GM19238 (cell line): ENCODE results near the gene DLD.
"Not testable (repeated sequence)": the region's sequence is repeated elsewhere in the genome, so short reads cannot be mapped to it uniquely, and the experiment has no call there.

Experiments used
- DNase-seq: peaks from one replicate; pipeline ENCODE4 v3.0.0; 2011; ENCODE audit warnings: low spot score; ENCODE audit not compliant: insufficient read length

The DLD gene

GRCh38 chr7:107944411-107945169, 53.6 kb downstream of the DLD start:
- no peak for DNase-seq

DNA sequence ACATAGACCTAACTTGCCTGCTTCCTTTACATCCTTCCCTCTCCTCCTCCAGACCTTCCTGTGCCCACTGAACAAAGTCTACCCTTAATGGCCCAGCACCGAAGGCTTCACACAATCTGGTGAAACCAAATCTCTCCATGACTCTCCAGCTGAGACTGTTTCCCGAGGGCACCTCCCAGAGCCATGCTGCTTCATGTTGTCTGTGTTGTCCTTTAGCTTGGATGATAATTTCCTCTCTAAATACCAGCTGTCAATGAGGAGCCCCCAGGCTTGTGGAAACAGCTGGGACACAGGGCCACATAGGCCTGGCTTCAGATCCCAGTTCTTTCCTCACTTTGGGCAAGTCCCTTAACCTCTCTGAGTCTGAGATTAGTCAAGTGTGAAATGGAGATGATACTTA, 54.3 kb downstream of the DLD start:
- DNase-seq: no peak

DNA sequence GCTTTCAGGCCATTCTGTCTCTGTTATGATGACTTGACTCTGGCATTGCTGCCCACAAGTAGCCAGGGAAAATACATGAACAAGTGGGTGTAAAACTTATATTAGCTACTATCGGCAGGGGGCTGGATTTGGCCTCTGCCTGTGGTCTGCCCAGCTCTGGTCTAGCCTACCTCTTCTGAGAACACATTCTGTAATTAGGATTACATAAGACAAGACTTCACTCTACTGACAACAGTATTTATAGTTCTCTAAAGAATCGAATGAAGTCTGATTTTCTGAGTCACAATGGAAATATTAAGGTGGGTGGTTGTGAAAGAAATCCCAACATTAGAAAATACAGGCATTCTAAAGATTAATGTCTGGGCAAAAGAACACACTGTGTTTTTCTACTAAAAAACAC, 55.5 kb downstream of the DLD start:
- DNase-seq: no peak

- DNase-seq: no peak
Observed at GRCh38 chr7:107946881-107947280, 55.9 kb downstream of the DLD start.

GRCh38 chr7:107948645-107949442, 57.9 kb downstream of the DLD start:
- no peak for DNase-seq

DNA sequence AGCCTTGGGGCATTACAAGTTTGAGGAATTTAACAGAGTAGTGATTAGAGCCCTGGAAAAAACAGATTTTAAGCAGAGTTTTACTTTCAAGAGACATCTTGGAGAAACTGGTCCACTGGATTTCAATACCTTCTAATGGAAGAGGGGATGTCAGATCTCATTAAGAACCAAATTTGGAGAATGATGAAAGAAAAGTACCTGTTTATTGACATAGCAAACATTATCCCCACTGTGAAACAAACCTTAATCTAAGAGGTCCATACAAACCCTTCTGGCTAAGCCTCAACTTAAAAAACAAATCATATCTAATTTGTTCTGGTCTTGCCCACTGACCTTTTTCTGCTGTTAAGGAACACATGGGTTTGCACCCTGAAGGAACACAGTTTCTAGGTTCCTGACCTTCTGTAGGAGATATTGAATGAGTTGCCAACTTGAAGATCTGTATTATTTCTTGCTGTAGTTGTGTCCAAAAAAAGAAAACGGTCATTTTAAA, 58.5 kb downstream of the DLD start:
- no peak for DNase-seq

DNA sequence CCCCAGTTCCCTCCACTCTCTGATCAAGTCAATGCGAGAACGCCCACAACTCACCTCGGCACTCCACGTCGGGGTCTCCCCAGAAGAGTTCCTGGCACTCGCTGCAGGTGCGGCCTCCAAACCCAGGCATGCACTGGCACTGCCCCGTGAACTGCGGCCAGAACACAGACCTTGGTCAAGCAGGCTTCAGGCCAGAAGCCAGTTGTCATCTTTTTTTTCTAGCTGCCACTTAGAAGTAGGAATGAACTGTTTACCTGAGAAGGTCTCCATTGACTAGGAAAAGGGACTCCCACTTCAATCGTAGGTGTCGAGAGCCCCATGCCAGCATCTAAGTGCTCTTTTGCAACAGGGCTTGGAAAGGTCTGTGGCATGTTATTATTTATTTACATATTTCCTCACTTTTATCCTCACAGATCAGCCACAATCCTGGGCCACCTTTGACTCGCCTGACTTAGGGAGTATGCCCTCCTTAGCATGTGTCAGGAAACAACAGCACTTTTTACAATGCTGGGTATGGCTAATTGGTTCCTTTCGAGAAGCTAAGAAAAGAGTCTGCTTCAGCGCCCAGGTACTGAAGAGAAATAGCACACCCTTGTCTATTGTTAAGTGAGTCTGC, 60.3 kb downstream of the DLD start:
- no peak for DNase-seq

GRCh38 chr7:107951896-107952295, 60.9 kb downstream of the DLD start:
- DNase-seq: no peak

DNA sequence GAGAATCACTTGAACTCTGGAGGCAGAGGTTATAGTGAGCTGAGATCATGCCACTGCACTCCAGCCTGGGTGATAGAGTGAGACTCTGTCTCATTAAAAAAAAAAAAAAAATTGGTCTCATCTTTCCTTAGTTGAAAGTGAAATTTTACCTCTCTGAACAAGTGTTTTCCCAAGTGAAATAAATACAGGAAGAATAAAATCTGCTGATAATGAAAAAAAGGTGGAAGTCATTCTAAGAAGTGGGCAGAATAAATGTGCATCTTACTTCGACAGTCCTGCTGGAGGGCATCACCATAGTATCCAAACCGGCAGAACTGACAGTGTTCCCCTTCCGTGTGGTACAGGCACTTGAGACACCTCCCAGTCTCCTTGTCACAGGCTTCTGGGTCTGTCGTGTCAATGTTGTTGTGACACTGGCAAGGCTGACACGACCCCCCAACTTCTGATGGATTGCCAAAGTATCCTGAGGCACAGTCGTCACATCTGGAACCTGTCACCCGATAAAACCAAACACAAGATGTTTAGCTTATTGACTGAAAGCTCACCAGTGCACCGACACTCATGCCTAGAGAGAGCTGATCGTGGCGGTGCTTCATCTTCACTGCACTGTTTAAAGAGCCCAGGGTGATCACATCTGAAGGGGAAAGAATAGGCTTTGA, 62.4 kb downstream of the DLD start:
- no peak for DNase-seq

- DNase-seq: no peak
Observed at GRCh38 chr7:107953924-107954303, 62.9 kb downstream of the DLD start.

- no peak for DNase-seq
Observed at GRCh38 chr7:107955394-107955793, 64.4 kb downstream of the DLD start.

DNA sequence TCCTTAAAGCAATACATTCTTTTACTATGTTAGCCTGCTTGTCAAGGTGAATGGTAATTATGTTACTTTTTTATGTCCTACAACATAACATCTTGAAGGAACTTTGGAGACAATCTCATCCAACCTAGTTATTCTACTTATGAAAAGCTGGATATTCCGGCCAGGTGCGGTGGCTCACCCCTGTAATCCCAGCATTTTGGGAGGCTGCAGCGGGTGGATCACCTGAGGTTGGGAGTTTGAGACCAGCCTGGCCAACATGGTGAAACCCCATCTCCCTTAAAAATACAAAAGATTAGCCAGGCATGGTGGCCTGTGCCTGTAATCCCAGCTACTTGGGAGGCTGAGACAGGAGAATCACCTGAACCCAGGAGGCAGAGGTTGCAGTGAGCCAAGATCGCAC, 66.0 kb downstream of the DLD start:
- not testable (repeated sequence) for DNase-seq

- DNase-seq: no peak
Observed at GRCh38 chr7:107957436-107957835, 66.5 kb downstream of the DLD start.

DNA sequence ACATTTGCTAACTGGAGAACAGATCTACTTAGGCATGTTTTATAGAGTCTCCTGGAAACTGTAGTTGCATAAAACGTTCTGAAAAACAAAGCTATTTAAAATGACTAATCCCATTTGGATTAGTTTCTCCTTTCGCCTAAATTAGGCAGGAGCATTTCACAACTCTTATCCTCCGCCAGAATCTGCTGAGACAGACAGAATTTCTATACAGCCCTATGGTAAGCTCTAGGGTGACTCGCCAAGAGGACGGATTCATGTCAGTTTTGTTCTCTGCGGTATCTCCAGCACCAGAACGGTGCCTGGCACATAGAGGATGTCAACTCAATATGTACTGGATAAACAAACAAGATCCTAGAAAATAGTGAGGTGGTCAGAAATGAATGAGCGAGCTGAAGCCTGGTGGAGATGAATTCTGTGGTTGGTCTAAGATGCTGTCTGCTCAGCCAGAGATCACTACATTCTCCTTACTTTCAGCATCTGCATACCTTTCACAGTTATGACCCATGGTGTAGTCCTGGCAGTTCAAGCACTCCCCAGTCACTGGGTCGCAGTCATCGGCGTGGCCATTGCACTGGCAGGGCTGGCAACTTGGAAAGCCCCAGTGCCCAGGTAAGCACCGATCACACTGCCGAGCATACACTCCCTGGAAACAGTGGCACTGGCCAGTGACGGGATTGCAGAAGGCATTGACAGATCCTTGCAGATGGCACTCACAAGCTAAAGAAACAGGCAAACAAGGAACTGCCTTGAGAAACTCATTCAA, 68.0 kb downstream of the DLD start:
- no peak for DNase-seq

- no peak for DNase-seq
Observed at GRCh38 chr7:107959527-107959898, 68.5 kb downstream of the DLD start.

GRCh38 chr7:107960272-107960671, 69.3 kb downstream of the DLD start:
- DNase-seq: no peak

- DNase-seq: no peak
Observed at GRCh38 chr7:107961405-107961804, 70.4 kb downstream of the DLD start.

DNA sequence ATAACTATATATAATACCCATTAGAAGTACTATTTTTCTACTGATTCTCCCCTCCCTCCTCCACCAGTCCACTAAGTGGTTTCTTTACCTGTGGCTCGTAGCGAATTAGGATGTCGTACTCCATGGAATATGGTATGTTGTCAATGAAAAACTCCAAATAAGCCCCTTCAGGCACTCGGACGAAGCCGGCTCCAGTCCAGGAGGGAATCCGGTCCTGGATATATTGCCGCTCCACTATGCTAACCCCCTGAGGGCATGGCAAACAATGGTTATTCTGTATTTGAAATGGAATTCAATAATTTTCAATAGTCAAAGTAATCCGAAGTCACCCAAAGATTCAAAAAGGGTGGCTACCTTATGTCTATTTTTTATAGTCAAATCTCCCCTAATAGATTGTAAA, 71.8 kb downstream of the DLD start:
- DNase-seq: no peak

- no peak for DNase-seq
Observed at GRCh38 chr7:107964510-107964909, 73.5 kb downstream of the DLD start.

GRCh38 chr7:107966711-107967110, 75.7 kb downstream of the DLD start:
- DNase-seq: no peak

- DNase-seq: no peak
Observed at GRCh38 chr7:107967420-107967819, 76.4 kb downstream of the DLD start.
